ENCODE measurements around the gene ARMH1. TPM values are rescaled to one million over a fixed set of nuclear protein-coding genes. Genes with fewer than 3 reads are reported as not detected.
A peak's percentile ranks its signal among the peaks of the same experiment; 100 is the strongest.

Gene ARMH1
- total RNA-seq, 1 donor from 2014 or later = 0.52 TPM

- H3K36me3 ChIP-seq (ENCODE audit: control insufficient read depth in 3 of 3, insufficient read depth in 3 of 3, low read length in 3 of 3) = peaks cover 41 to 60% (median 43%) of the 10 kb centered on the region in 3 donors
- H3K4me1 ChIP-seq (ENCODE audit: control insufficient read depth in 3 of 3, insufficient read depth in 3 of 3, low read length in 3 of 3) = peaks cover 76 to 92% (median 79%) of the 10 kb centered on the region in 3 donors
- H3K9ac ChIP-seq (ENCODE audit: low read depth in 1 of 3, low read length in 3 of 3) = peak overlapping the region in 1 of 3 donors; percentile 50
- peak overlapping the region; percentile 59 for H3K27ac ChIP-seq (ENCODE audit: low read depth, low read length)
- H3K27me3 ChIP-seq (ENCODE audit: control insufficient read depth in 3 of 3, insufficient read depth in 3 of 3, low read length in 3 of 3) = no peaks in the 10 kb centered on the region
- peak overlapping the region in 1 of 3 donors; percentile 41 for H3K4me3 ChIP-seq (ENCODE audit: low read length in 3 of 3)
- H3K9me3 ChIP-seq (ENCODE audit: control insufficient read depth in 3 of 3, low read length in 3 of 3) = no peaks in the 10 kb centered on the region
These were observed 38.3 kb upstream of the ARMH1 start for GRCh38 chr1:44636083-44636687.

GRCh38 chr1:44636688-44637598, 37.6 kb upstream of the ARMH1 start:
- H3K9ac ChIP-seq (ENCODE audit: low read depth in 1 of 3, low read length in 3 of 3) = peak overlapping the region in 2 of 3 donors; percentile 35 to 64
- H3K4me1 ChIP-seq (ENCODE audit: control insufficient read depth in 3 of 3, insufficient read depth in 3 of 3, low read length in 3 of 3) = peaks cover 81 to 96% (median 83%) of the 10 kb centered on the region in 3 donors
- peaks cover 43 to 63% (median 45%) of the 10 kb centered on the region in 3 donors for H3K36me3 ChIP-seq (ENCODE audit: control insufficient read depth in 3 of 3, insufficient read depth in 3 of 3, low read length in 3 of 3)
- no peaks in the 10 kb centered on the region for H3K9me3 ChIP-seq (ENCODE audit: control insufficient read depth in 3 of 3, low read length in 3 of 3)
- H3K27ac ChIP-seq (ENCODE audit: low read depth, low read length) = peak overlapping the region; percentile 59
- no peaks in the 10 kb centered on the region for H3K27me3 ChIP-seq (ENCODE audit: control insufficient read depth in 3 of 3, insufficient read depth in 3 of 3, low read length in 3 of 3)
- no peak overlapping the region for H3K4me3 ChIP-seq (ENCODE audit: low read length in 3 of 3)

DNA sequence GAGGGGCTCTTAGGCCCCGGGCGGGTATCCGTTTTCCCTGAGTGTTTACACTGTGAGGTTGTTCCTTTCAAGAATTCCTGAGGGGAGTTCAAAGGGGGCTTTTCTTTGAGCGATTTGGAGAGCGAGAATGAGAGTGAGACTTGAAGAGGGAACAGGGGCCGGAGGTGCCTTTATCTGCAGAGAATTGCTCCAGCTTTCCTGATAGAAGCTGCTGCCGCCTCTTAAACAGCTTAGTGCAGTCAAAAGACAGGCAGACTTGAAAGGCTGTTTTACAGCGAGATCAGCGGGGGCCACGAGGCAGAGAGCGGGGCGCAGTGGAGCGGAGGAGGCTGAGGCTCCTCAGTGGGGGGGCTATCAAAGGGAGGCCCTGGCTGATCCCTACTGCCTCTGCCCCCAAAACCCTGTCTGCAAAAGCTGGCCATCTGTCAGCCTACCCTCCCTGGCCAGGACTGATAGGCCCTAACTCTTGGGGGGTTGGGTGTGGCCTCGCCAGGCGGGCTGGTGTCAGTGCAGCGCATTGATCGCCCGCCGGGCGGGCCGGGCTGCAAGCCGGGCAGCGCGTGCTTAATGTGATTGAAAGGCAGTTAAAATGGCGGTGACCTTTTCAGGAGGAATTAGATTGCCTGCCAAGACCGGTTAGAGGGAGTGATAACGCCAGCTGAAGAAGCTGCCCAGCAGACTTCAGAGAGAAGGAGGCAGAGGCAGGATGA, 36.7 kb upstream of the ARMH1 start:
- Histone ChIP-seq H3K27me3 (ENCODE audit: control insufficient read depth in 3 of 3, insufficient read depth in 3 of 3, low read length in 3 of 3) (no peaks in the 10 kb centered on the region), H3K9ac (ENCODE audit: low read depth in 1 of 3, low read length in 3 of 3) (peak overlapping the region in 2 of 3 donors; percentile 5 to 66), H3K9me3 (ENCODE audit: control insufficient read depth in 3 of 3, low read length in 3 of 3) (no peaks in the 10 kb centered on the region), H3K27ac (ENCODE audit: low read depth, low read length) (peak overlapping the region; percentile 59), H3K4me1 (ENCODE audit: control insufficient read depth in 3 of 3, insufficient read depth in 3 of 3, low read length in 3 of 3) (peaks cover 86 to 100% (median 87%) of the 10 kb centered on the region in 3 donors), H3K36me3 (ENCODE audit: control insufficient read depth in 3 of 3, insufficient read depth in 3 of 3, low read length in 3 of 3) (peaks cover 43 to 71% (median 46%) of the 10 kb centered on the region in 3 donors), H3K4me3 (ENCODE audit: low read length in 3 of 3) (no peak overlapping the region)

DNA sequence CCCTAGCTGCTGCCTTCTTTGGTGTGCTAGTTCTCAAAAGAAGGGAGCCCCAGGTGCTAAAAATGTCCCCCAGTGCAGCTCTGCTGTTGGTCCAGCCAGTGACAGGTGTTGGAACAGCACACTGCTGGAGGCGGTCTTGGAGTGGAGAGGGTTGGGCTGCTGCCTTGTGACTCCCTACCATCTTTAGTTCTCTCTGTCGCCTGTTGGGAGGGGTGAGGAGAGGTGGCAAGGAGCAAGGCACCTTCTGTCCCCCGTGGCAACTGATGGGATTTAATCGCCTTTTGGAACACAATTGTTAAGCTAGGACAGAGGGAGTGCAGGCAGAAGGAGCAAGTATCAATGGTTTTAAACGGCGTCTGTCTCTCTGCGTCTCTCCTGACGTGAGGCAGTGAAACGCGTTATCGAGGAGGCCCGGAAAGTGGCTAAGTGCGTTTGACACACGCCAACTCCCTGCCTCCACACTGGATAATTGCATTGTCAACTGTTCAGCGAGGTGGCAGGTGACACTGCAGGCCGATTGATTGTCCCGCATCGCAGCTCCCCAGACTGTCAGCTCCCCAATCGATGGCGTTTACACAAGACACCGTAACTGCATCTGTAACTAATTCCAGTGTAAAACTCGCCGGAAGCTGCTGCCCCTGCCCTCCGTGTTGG, 34.2 kb upstream of the ARMH1 start:
- Histone ChIP-seq H3K4me1 (ENCODE audit: control insufficient read depth in 3 of 3, insufficient read depth in 3 of 3, low read length in 3 of 3) (peaks cover 91 to 100% (median 96%) of the 10 kb centered on the region in 3 donors), H3K27me3 (ENCODE audit: control insufficient read depth in 3 of 3, insufficient read depth in 3 of 3, low read length in 3 of 3) (no peaks in the 10 kb centered on the region), H3K27ac (ENCODE audit: low read depth, low read length) (peak overlapping the region; percentile 84), H3K9ac (ENCODE audit: low read depth in 1 of 3, low read length in 3 of 3) (peak overlapping the region in 1 of 3 donors; percentile 45), H3K36me3 (ENCODE audit: control insufficient read depth in 3 of 3, insufficient read depth in 3 of 3, low read length in 3 of 3) (peaks cover 42 to 71% (median 54%) of the 10 kb centered on the region in 3 donors), H3K9me3 (ENCODE audit: control insufficient read depth in 3 of 3, low read length in 3 of 3) (no peaks in the 10 kb centered on the region), H3K4me3 (ENCODE audit: low read length in 3 of 3) (peak overlapping the region in 1 of 3 donors; percentile 29)

DNA sequence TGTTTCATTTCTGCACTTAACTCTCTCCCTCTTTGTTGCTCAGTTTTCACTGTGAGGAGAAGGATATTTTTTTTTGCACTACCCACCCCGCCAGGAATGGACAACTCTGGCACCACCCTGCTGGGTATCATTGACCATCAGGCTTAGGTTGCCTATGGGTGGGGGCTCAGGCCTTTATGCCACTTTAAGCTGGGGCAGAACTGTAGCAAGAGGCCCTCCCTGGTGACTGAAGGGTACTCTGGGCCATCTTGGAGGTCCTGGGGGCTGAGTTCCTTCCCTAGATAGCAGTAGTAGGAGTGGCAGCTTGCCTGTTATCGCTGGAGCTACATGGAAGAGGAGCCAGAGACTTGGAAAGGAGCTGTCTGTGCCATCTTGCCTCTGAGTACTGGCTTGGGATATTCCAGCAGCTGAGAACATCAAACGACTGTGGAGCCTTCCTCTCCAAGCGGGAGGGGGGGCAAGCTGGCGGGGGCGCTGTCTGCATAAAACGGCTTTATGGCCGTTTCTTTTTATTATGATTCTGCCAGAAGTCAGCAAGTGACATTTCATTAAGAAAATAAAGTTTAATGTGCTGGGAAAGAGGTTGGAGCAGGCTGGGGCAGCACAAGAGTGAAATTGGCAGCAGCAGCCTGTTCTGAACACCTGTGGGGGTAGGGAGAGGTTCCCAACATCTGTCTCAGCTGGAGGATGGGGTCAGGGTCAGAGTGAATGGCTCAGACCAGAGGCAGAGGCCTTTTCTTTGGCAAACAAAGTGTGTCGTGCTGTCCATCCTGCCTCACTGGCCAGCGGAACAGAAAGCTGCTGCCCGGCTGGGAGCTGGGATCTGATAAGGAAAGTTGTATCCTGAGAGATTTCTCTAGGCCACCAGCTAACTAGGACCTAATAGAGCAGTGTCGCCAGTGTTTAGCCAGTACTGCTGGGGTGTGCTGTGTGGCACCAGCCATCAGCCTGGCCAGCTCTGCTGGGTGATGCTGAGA, 33.1 kb upstream of the ARMH1 start:
- Histone ChIP-seq H3K4me1 (ENCODE audit: control insufficient read depth in 3 of 3, insufficient read depth in 3 of 3, low read length in 3 of 3) (peaks cover 90 to 100% (median 96%) of the 10 kb centered on the region in 3 donors), H3K36me3 (ENCODE audit: control insufficient read depth in 3 of 3, insufficient read depth in 3 of 3, low read length in 3 of 3) (peaks cover 31 to 60% (median 47%) of the 10 kb centered on the region in 3 donors), H3K9ac (ENCODE audit: low read depth in 1 of 3, low read length in 3 of 3) (peak overlapping the region in 1 of 3 donors; percentile 33), H3K9me3 (ENCODE audit: control insufficient read depth in 3 of 3, low read length in 3 of 3) (no peaks in the 10 kb centered on the region), H3K27me3 (ENCODE audit: control insufficient read depth in 3 of 3, insufficient read depth in 3 of 3, low read length in 3 of 3) (no peaks in the 10 kb centered on the region), H3K27ac (ENCODE audit: low read depth, low read length) (peak overlapping the region; percentile 84), H3K4me3 (ENCODE audit: low read length in 3 of 3) (no peak overlapping the region)

DNA sequence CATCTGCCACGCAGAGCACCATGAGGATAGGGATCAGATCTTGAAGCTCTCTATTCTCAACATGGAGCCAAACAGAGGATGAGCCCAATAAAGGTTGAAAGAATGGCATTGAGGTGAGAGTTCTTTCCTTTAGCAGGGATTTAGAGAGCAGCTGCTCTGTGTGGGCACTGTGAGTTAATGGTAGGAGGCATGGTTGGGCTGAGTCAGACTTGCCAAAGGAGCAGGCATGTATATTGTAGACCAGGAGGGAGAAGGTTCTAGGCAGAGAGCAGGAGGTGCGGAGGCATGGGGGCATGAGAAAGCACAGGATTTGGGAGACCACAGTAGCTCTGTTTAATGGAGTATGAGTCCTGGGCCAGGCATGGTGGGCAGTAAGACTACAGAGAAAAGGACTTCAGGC, 32.3 kb upstream of the ARMH1 start:
- no peaks in the 10 kb centered on the region for H3K9me3 ChIP-seq (ENCODE audit: control insufficient read depth in 3 of 3, low read length in 3 of 3)
- H3K27ac ChIP-seq (ENCODE audit: low read depth, low read length) = peak overlapping the region; percentile 84
- H3K4me1 ChIP-seq (ENCODE audit: control insufficient read depth in 3 of 3, insufficient read depth in 3 of 3, low read length in 3 of 3) = peaks cover 85 to 99% (median 87%) of the 10 kb centered on the region in 3 donors
- H3K9ac ChIP-seq (ENCODE audit: low read depth in 1 of 3, low read length in 3 of 3) = peak overlapping the region in 1 of 3 donors; percentile 70
- no peak overlapping the region for H3K4me3 ChIP-seq (ENCODE audit: low read length in 3 of 3)
- H3K36me3 ChIP-seq (ENCODE audit: control insufficient read depth in 3 of 3, insufficient read depth in 3 of 3, low read length in 3 of 3) = peaks cover 24 to 56% (median 44%) of the 10 kb centered on the region in 3 donors
- H3K27me3 ChIP-seq (ENCODE audit: control insufficient read depth in 3 of 3, insufficient read depth in 3 of 3, low read length in 3 of 3) = no peaks in the 10 kb centered on the region

- no peaks in the 10 kb centered on the region for H3K9me3 ChIP-seq (ENCODE audit: control insufficient read depth in 3 of 3, low read length in 3 of 3)
- no peaks in the 10 kb centered on the region for H3K27me3 ChIP-seq (ENCODE audit: control insufficient read depth in 3 of 3, insufficient read depth in 3 of 3, low read length in 3 of 3)
- peaks cover 30 to 60% (median 47%) of the 10 kb centered on the region in 3 donors for H3K36me3 ChIP-seq (ENCODE audit: control insufficient read depth in 3 of 3, insufficient read depth in 3 of 3, low read length in 3 of 3)
- peak overlapping the region in 2 of 3 donors; percentile 4 to 13 for H3K4me3 ChIP-seq (ENCODE audit: low read length in 3 of 3)
- peak overlapping the region in 1 of 3 donors; percentile 70 for H3K9ac ChIP-seq (ENCODE audit: low read depth in 1 of 3, low read length in 3 of 3)
- H3K4me1 ChIP-seq (ENCODE audit: control insufficient read depth in 3 of 3, insufficient read depth in 3 of 3, low read length in 3 of 3) = peaks cover 84 to 99% (median 84%) of the 10 kb centered on the region in 3 donors
- H3K27ac ChIP-seq (ENCODE audit: low read depth, low read length) = peak overlapping the region; percentile 84
These were observed 31.6 kb upstream of the ARMH1 start for GRCh38 chr1:44642925-44643324.

- H3K4me1 ChIP-seq (ENCODE audit: control insufficient read depth in 3 of 3, insufficient read depth in 3 of 3, low read length in 3 of 3) = peaks cover 75 to 98% (median 79%) of the 10 kb centered on the region in 3 donors
- peaks cover 30 to 56% (median 45%) of the 10 kb centered on the region in 3 donors for H3K36me3 ChIP-seq (ENCODE audit: control insufficient read depth in 3 of 3, insufficient read depth in 3 of 3, low read length in 3 of 3)
- no peak overlapping the region for H3K4me3 ChIP-seq (ENCODE audit: low read length in 3 of 3)
- peak overlapping the region; percentile 84 for H3K27ac ChIP-seq (ENCODE audit: low read depth, low read length)
- peak overlapping the region in 1 of 3 donors; percentile 54 for H3K9ac ChIP-seq (ENCODE audit: low read depth in 1 of 3, low read length in 3 of 3)
- no peaks in the 10 kb centered on the region for H3K9me3 ChIP-seq (ENCODE audit: control insufficient read depth in 3 of 3, low read length in 3 of 3)
- no peaks in the 10 kb centered on the region for H3K27me3 ChIP-seq (ENCODE audit: control insufficient read depth in 3 of 3, insufficient read depth in 3 of 3, low read length in 3 of 3)
These were observed 30.7 kb upstream of the ARMH1 start for GRCh38 chr1:44643721-44644334.

All from skeletal muscle tissue (tissue), 4 donors.